GM04504 (cell line): Measurements from ENCODE around the gene KRT38.
"Not testable (repeated sequence)": the region's sequence is repeated elsewhere in the genome, so short reads cannot be mapped to it uniquely, and the experiment has no call there.

Experiments used
- DNase-seq: peaks from one replicate; pipeline ENCODE4 v3.0.0-alpha.2; 2012; ENCODE audit warnings: low read depth

Gene KRT38

GRCh38 chr17:41395044-41395443 is 45.7 kb downstream of the KRT38 start:
- DNase-seq: not testable (repeated sequence)

GRCh38 chr17:41394254-41394996 is 46.4 kb downstream of the KRT38 start:
- no peak for DNase-seq

GRCh38 chr17:41393826-41394225 is 47.0 kb downstream of the KRT38 start:
- no peak for DNase-seq

GRCh38 chr17:41393294-41393693 is 47.5 kb downstream of the KRT38 start:
- DNase-seq: no peak

- DNase-seq: no peak
Measured at GRCh38 chr17:41392278-41392677, 48.5 kb downstream of the KRT38 start.

- DNase-seq: no peak
Measured at GRCh38 chr17:41391535-41391934, 49.2 kb downstream of the KRT38 start.

GRCh38 chr17:41390411-41390938 is 50.3 kb downstream of the KRT38 start:
- no peak for DNase-seq

- no peak for DNase-seq
Measured at GRCh38 chr17:41387670-41388069, 53.1 kb downstream of the KRT38 start.

GRCh38 chr17:41386227-41386626 is 54.6 kb downstream of the KRT38 start:
- DNase-seq: no peak
